Uterus (tissue), 2 donors: Measurements from ENCODE around the gene ZNF181.

ENCODE experiments used
- CTCF ChIP-seq, 4 experiments: fragments of 200-600 bp in 2 of 4; fragments of 450-650 bp in 2 of 4; sonication (generic) in 2 of 4; IDR thresholded peaks; one replicate each; pipeline ENCODE4 v1.5.1; 2016 to 2019; ENCODE audit warnings: antibody characterized with exemption in 4 of 4, mild to moderate bottlenecking in 2 of 4, moderate library complexity in 1 of 4
- POLR2A ChIP-seq, 2 donors: fragments of 450-650 bp; IDR thresholded peaks; one replicate each; pipeline ENCODE4 v1.6.1; 2016; ENCODE audit warnings: antibody characterized with exemption in 2 of 2, mild to moderate bottlenecking in 1 of 2, moderate library complexity in 1 of 2

GRCh38 chr19:34793565-34793964, 59.5 kb downstream of the ZNF181 start:
- TF ChIP-seq CTCF (IDR thresholded peaks at IDR 0.05): no peak
- no peak for TF ChIP-seq POLR2A (IDR thresholded peaks at IDR 0.05)
